ENCODE data around the gene LPIN1.
"Not testable (repeated sequence)": the region's sequence is repeated elsewhere in the genome, so short reads cannot be mapped to it uniquely, and the experiment has no call there.

GRCh38 chr2:11737852-11738251 is 8.6 kb upstream of the LPIN1 start:
- not testable (repeated sequence) for TF ChIP-seq CTCF, POLR2A, POLR2AphosphoS5, EP300 (IDR thresholded peaks at IDR 0.05)
